DND-41 (cell line): Measurements from ENCODE around the gene SDF2.

Experiments
- CTCF ChIP-seq: IDR thresholded peaks from 2 replicates; pipeline ENCODE4 v1.5.1; 2012; ENCODE audit warnings: borderline replicate concordance, low read length, moderate library complexity, mild to moderate bottlenecking; ENCODE audit not compliant: poor library complexity, severe bottlenecking; ENCODE audit errors: extremely low read depth
- EZH2 ChIP-seq: IDR thresholded peaks from 3 replicates; pipeline ENCODE4 v1.6.1; 2012; ENCODE audit warnings: borderline replicate concordance, low read depth, mild to moderate bottlenecking, moderate library complexity, low read length, inconsistent platforms; ENCODE audit not compliant: severe bottlenecking

- TF ChIP-seq CTCF = no peak
- TF ChIP-seq EZH2 = no peak
These were observed 43.2 kb downstream of the SDF2 start for GRCh38 chr17:28618464-28618863.
